Measurements from ENCODE around the gene PPIAL4G. TPM values are rescaled to one million over a fixed set of nuclear protein-coding genes. Genes with fewer than 3 reads are reported as not detected.
"Not testable (repeated sequence)": the region's sequence is repeated elsewhere in the genome, so short reads cannot be mapped to it uniquely, and the experiment has no call there.

The PPIAL4G gene
- polyA plus RNA-seq (2011; rRNA removed) (not detected in 2 replicates), polyA minus RNA-seq (2011; rRNA and poly(A)+ RNA removed) (not detected in 2 replicates)

GRCh38 chr1:148483029-148483428 is at the start of gene PPIAL4G:
PPIAL4G (minus strand) TSS chr1:148483302; CDS start chr1:148483252, 50 bp downstream.
- H3K27me3 ChIP-seq (ENCODE audit: control insufficient read depth, insufficient read depth, low read length); POLR2A ChIA-PET; DNase-seq (ENCODE audit: low read depth); CTCF ChIA-PET; H3K36me3 ChIP-seq (ENCODE audit: control insufficient read depth, insufficient read depth, low read length); H3K4me3 ChIP-seq (ENCODE audit: low read depth, low read length): not testable (repeated sequence)

- H3K36me3 ChIP-seq (ENCODE audit: control insufficient read depth, insufficient read depth, low read length); POLR2A ChIA-PET; CTCF ChIA-PET; H3K4me3 ChIP-seq (ENCODE audit: low read depth, low read length); DNase-seq (ENCODE audit: low read depth); H3K27me3 ChIP-seq (ENCODE audit: control insufficient read depth, insufficient read depth, low read length): not testable (repeated sequence)
These were observed 49.1 kb upstream of the PPIAL4G start for GRCh38 chr1:148532158-148532557.

- H3K36me3 ChIP-seq (ENCODE audit: control insufficient read depth, insufficient read depth, low read length); DNase-seq (ENCODE audit: low read depth); POLR2A ChIA-PET; CTCF ChIA-PET; H3K4me3 ChIP-seq (ENCODE audit: low read depth, low read length); H3K27me3 ChIP-seq (ENCODE audit: control insufficient read depth, insufficient read depth, low read length): not testable (repeated sequence)
These were observed 46.0 kb upstream of the PPIAL4G start for GRCh38 chr1:148529101-148529567.

DNA sequence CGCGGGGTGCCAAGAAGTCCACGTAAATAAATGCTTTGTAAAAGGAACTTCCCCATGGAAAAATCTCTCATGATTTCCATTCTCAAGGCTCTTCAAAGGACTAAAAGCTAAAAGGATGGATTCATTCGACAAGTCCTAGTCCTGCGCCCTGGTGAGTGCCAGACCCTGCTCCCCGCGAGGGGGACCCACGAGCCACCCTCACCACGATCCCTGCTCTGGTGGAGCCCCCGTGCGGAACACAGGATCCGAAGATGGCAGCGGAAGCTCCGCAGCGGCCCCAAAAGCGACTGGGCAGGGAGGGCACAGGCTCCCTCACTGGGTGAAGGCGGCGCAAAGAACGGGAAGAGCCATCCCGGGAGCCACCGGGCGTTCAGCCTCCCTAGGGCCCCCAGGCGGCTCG is 45.5 kb upstream of the PPIAL4G start:
- CTCF ChIA-PET; DNase-seq (ENCODE audit: low read depth); POLR2A ChIA-PET; H3K27me3 ChIP-seq (ENCODE audit: control insufficient read depth, insufficient read depth, low read length); H3K4me3 ChIP-seq (ENCODE audit: low read depth, low read length); H3K36me3 ChIP-seq (ENCODE audit: control insufficient read depth, insufficient read depth, low read length): not testable (repeated sequence)

- H3K4me3 ChIP-seq (ENCODE audit: low read depth, low read length); H3K27me3 ChIP-seq (ENCODE audit: control insufficient read depth, insufficient read depth, low read length); H3K36me3 ChIP-seq (ENCODE audit: control insufficient read depth, insufficient read depth, low read length); CTCF ChIA-PET; DNase-seq (ENCODE audit: low read depth); POLR2A ChIA-PET: not testable (repeated sequence)
These were observed 43.5 kb upstream of the PPIAL4G start for GRCh38 chr1:148526587-148526986.

GRCh38 chr1:148523205-148524144 is 40.4 kb upstream of the PPIAL4G start:
- POLR2A ChIA-PET; H3K4me3 ChIP-seq (ENCODE audit: low read depth, low read length): not testable (repeated sequence)

DNA sequence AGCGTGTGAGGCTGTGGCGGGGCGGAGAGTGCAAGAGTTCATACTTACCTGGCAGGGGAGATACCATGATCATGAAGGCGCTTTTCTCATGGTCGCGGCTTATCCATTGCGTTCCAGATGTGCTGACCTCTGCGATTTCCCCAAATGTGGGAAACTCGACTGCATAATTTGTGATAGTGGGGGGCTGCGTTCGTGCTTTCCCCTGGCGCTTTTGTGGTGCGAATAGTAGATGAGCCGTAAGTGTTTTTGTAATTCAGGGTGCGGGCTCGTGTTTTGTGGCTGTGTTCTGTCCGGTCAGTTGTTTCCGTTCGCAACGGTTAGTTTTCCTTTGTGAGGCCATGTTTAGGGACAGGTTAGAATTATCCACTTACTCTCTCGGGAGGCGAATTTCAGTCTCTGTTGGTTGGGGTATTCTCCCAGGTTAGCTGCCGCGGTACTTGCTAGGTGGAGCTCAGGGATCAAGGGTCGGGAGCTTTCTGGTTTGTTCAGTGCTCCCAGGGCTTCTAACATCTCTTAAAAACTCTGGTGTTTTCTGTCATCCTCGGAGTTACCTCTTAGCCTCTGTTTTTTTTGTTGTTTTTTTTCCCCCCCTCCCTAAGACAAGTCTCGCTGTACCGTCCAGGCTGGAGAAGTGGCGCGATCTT is 39.6 kb upstream of the PPIAL4G start:
- H3K36me3 ChIP-seq (ENCODE audit: control insufficient read depth, insufficient read depth, low read length); CTCF ChIA-PET; POLR2A ChIA-PET; H3K27me3 ChIP-seq (ENCODE audit: control insufficient read depth, insufficient read depth, low read length): not testable (repeated sequence)
- peak; percentile 73 for DNase-seq (ENCODE audit: low read depth)
- peak overlapping the region; percentile 51 for H3K4me3 ChIP-seq (ENCODE audit: low read depth, low read length)

More at GRCh38 chr1:148523205-148524144, 40.4 kb upstream of the PPIAL4G start:
- CTCF ChIA-PET; H3K27me3 ChIP-seq (ENCODE audit: control insufficient read depth, insufficient read depth, low read length); DNase-seq (ENCODE audit: low read depth); H3K36me3 ChIP-seq (ENCODE audit: control insufficient read depth, insufficient read depth, low read length): not testable (repeated sequence)

- POLR2A ChIA-PET; DNase-seq (ENCODE audit: low read depth): not testable (repeated sequence)
These were observed 39.0 kb upstream of the PPIAL4G start for GRCh38 chr1:148522072-148522471.

GRCh38 chr1:148514310-148514709 is 31.2 kb upstream of the PPIAL4G start:
- POLR2A ChIA-PET; H3K36me3 ChIP-seq (ENCODE audit: control insufficient read depth, insufficient read depth, low read length); H3K4me3 ChIP-seq (ENCODE audit: low read depth, low read length); DNase-seq (ENCODE audit: low read depth); CTCF ChIA-PET; H3K27me3 ChIP-seq (ENCODE audit: control insufficient read depth, insufficient read depth, low read length): not testable (repeated sequence)

More at GRCh38 chr1:148522072-148522471, 39.0 kb upstream of the PPIAL4G start:
- CTCF ChIA-PET; H3K36me3 ChIP-seq (ENCODE audit: control insufficient read depth, insufficient read depth, low read length); H3K27me3 ChIP-seq (ENCODE audit: control insufficient read depth, insufficient read depth, low read length): not testable (repeated sequence)
- H3K4me3 ChIP-seq (ENCODE audit: low read depth, low read length): peak overlapping the region; percentile 51

DNA sequence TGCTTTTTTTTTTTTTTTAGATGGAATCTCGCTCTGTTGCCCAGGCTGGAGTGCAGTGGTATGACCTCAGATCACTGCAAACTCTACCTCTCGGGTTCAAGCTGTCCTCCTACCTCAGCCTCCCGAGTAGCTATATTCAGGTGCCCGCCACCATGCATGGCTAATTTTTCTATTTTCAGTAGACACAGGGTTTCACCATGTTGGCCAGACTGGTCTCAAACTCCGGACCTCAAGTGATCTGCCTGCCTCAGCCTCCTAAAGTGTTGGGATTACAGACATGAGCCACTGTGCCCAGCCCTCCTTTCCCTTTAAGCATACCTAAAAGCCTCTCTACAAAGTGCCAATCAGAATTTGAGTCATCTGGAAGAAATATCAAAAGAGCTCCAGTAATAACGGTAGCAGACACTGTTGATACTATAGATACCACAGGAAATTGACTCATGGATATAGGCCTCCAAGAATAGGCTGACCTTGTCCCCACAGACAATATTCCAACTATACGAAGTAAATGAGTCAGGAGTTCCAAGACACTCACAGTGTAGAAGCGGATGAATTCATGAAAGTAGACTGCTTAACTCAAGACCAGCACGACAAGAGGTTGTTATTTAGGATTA is 29.6 kb upstream of the PPIAL4G start:
- H3K4me3 ChIP-seq (ENCODE audit: low read depth, low read length); CTCF ChIA-PET; POLR2A ChIA-PET; H3K27me3 ChIP-seq (ENCODE audit: control insufficient read depth, insufficient read depth, low read length); H3K36me3 ChIP-seq (ENCODE audit: control insufficient read depth, insufficient read depth, low read length); DNase-seq (ENCODE audit: low read depth): not testable (repeated sequence)

DNA sequence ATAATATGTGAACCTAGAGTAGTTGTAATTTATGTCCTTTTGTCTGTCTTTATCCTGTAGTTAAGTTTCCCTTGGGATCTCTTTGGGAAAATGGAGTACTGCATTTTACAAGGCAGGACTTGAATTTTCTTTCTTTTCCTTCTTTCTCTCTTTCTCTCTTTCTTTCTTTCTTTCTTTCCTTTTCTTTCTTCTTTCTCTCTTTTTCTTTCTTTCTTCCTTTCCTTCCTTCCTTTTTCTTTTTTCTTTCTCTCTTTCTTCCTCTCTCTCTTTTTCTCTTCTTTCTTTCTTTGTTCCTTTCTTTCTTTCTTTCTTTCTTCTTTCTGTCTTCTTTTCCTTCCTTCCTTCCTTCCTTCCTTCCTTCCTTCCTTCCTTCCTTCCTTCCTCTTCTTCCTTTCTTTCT is 10.8 kb upstream of the PPIAL4G start:
- H3K36me3 ChIP-seq (ENCODE audit: control insufficient read depth, insufficient read depth, low read length); H3K27me3 ChIP-seq (ENCODE audit: control insufficient read depth, insufficient read depth, low read length); CTCF ChIA-PET; DNase-seq (ENCODE audit: low read depth); H3K4me3 ChIP-seq (ENCODE audit: low read depth, low read length); POLR2A ChIA-PET: not testable (repeated sequence)

DNA sequence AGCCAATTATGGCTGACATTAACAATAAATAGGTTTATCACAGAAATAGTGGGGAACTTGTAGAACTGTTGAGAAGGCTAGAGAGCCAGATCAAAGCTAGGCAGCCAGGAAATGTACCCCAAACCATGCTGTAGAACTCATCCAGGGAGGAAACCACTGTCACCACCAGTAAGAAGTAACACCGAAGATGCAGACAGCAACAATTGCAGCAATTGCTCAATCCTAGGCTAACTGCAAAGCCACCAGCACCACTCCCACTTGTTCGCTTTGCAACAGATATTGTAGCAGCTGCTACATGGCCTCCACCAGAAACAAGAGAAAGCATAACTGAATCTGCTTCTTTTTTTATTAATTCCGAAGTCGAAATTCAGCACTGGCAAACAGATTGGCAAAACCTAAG is 2.0 kb downstream of the PPIAL4G start:
- DNase-seq (ENCODE audit: low read depth); H3K36me3 ChIP-seq (ENCODE audit: control insufficient read depth, insufficient read depth, low read length); CTCF ChIA-PET; POLR2A ChIA-PET; H3K27me3 ChIP-seq (ENCODE audit: control insufficient read depth, insufficient read depth, low read length); H3K4me3 ChIP-seq (ENCODE audit: low read depth, low read length): not testable (repeated sequence)

DNA sequence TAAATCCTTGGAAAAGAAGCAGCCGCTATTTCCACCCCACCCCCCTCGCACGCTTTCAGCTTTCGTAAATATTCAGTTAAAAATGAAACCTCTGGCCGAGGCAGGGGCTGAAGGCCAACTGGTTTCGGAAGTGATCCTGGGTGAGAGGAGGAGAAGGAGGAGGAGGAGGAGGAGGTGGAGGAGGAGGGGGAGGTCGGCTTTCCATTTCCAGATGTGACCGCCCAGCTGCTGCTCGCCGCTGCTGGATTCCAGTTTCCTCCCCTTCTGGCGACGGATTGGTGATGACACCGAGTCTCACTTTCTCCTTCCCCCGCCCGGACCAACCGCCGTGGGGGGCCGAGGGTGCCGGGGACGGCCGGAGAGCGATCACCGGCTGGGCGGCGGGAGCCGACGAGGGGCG is 23.4 kb downstream of the PPIAL4G start:
- H3K27me3 ChIP-seq (ENCODE audit: control insufficient read depth, insufficient read depth, low read length); DNase-seq (ENCODE audit: low read depth); POLR2A ChIA-PET; CTCF ChIA-PET; H3K36me3 ChIP-seq (ENCODE audit: control insufficient read depth, insufficient read depth, low read length): not testable (repeated sequence)
- peak overlapping the region; percentile 48 for H3K4me3 ChIP-seq (ENCODE audit: low read depth, low read length)

Measured in BJ (cell line).